HG03439 (cell line): ENCODE data around the gene ANP32E.
"Not testable (repeated sequence)": the region's sequence is repeated elsewhere in the genome, so short reads cannot be mapped to it uniquely, and the experiment has no call there.

Source experiments
- ATAC-seq: cut with Tn5 transposase; IDR thresholded peaks from one replicate; pipeline ENCODE4 v1.9.1; 2021; ENCODE audit warnings: mild to moderate bottlenecking, moderate library complexity; ENCODE audit not compliant: unreplicated experiment

Gene ANP32E

GRCh38 chr1:150257624-150258585, 22.0 kb upstream of the ANP32E start, which contains the start of gene CA14:
CA14 (plus strand) TSS chr1:150257774; CDS start chr1:150258129, 355 bp downstream.
- ATAC-seq = no peak

- no peak for ATAC-seq
These were observed 20.8 kb upstream of the ANP32E start for GRCh38 chr1:150256554-150257341.

GRCh38 chr1:150256198-150256553, 20.3 kb upstream of the ANP32E start:
- ATAC-seq = no peak

GRCh38 chr1:150249936-150250335, 14.0 kb upstream of the ANP32E start:
- no peak for ATAC-seq

- ATAC-seq = no peak
These were observed 7.1 kb upstream of the ANP32E start for GRCh38 chr1:150243003-150243402.

- no peak for ATAC-seq
These were observed 1.8 kb upstream of the ANP32E start for GRCh38 chr1:150237746-150238145.

GRCh38 chr1:150237176-150237575, 1.3 kb upstream of the ANP32E start:
- not testable (repeated sequence) for ATAC-seq

- ATAC-seq = no peak
These were observed 745 bp upstream of the ANP32E start for GRCh38 chr1:150236614-150237100.

GRCh38 chr1:150235294-150235851, 539 bp downstream of the ANP32E start:
- peak; percentile 1 for ATAC-seq

GRCh38 chr1:150234566-150235293, 1.2 kb downstream of the ANP32E start:
- ATAC-seq = peak; percentile 56

- ATAC-seq = no peak
These were observed 1.7 kb downstream of the ANP32E start for GRCh38 chr1:150234309-150234565.

GRCh38 chr1:150233359-150234308, 2.3 kb downstream of the ANP32E start:
- ATAC-seq = no peak

GRCh38 chr1:150232921-150233320, 3.0 kb downstream of the ANP32E start:
- ATAC-seq = not testable (repeated sequence)

GRCh38 chr1:150228246-150228645, 7.7 kb downstream of the ANP32E start:
- not testable (repeated sequence) for ATAC-seq

- no peak for ATAC-seq
These were observed 8.7 kb downstream of the ANP32E start for GRCh38 chr1:150227228-150227627.

- ATAC-seq = no peak
These were observed 9.4 kb downstream of the ANP32E start for GRCh38 chr1:150226486-150226885.

- no peak for ATAC-seq
These were observed 10.4 kb downstream of the ANP32E start for GRCh38 chr1:150225546-150225945.

- ATAC-seq = no peak
These were observed 10.9 kb downstream of the ANP32E start for GRCh38 chr1:150224983-150225382.

GRCh38 chr1:150221552-150221951, 14.4 kb downstream of the ANP32E start:
- no peak for ATAC-seq

- ATAC-seq = not testable (repeated sequence)
These were observed 20.1 kb downstream of the ANP32E start for GRCh38 chr1:150215855-150216254.
